Liver (tissue), 9 donors: Measurements from ENCODE around the gene RALGAPB. TPM values are rescaled to one million over a fixed set of nuclear protein-coding genes. Genes with fewer than 3 reads are reported as not detected.
"Not testable (repeated sequence)": the region's sequence is repeated elsewhere in the genome, so short reads cannot be mapped to it uniquely, and the experiment has no call there.

Experiments used
- DNase-seq: peaks from one replicate; pipeline ENCODE4 v3.0.0-alpha.2; 2017; ENCODE audit warnings: low spot score
- H3K27ac ChIP-seq, 2 donors: one replicate each; pipeline ENCODE4 v1.7.0; 2013; ENCODE audit warnings: inconsistent platforms in 2 of 2, low read length in 2 of 2, control low read depth in 1 of 2, low read depth in 1 of 2, mild to moderate bottlenecking in 1 of 2
- H3K27me3 ChIP-seq, 4 donors: one replicate each; pipeline versions ENCODE4 v1.6.1 to v1.7.0; 2013; ENCODE audit warnings: low read length in 3 of 4, inconsistent platforms in 1 of 4, mild to moderate bottlenecking in 1 of 4, moderate library complexity in 1 of 4; ENCODE audit not compliant: control insufficient read depth in 4 of 4, insufficient read depth in 4 of 4
- H3K36me3 ChIP-seq, 4 donors: one replicate each; pipeline versions ENCODE4 v1.6.1 to v1.7.0; 2013; ENCODE audit warnings: low read length in 3 of 4, mild to moderate bottlenecking in 3 of 4, low read depth in 1 of 4, moderate library complexity in 1 of 4; ENCODE audit not compliant: control insufficient read depth in 4 of 4, insufficient read depth in 3 of 4
- H3K4me1 ChIP-seq, 4 donors: one replicate each; pipeline versions ENCODE4 v1.6.1 to v1.7.0; 2013; ENCODE audit warnings: low read length in 3 of 4, mild to moderate bottlenecking in 3 of 4, moderate library complexity in 1 of 4; ENCODE audit not compliant: control insufficient read depth in 4 of 4, insufficient read depth in 4 of 4
- H3K4me3 ChIP-seq, 3 donors: one replicate each; pipeline versions ENCODE4 v1.6.1 to v1.7.0; 2013; ENCODE audit warnings: low read length in 3 of 3, control low read depth in 1 of 3, low read depth in 1 of 3, mild to moderate bottlenecking in 1 of 3
- H3K9ac ChIP-seq, 2 donors: one replicate each; pipeline ENCODE4 v1.7.0; 2013; ENCODE audit warnings: low read length in 2 of 2, mild to moderate bottlenecking in 2 of 2, moderate library complexity in 2 of 2, control low read depth in 1 of 2, low read depth in 1 of 2
- H3K9me3 ChIP-seq, 4 donors: one replicate each; pipeline versions ENCODE4 v1.6.1 to v1.7.0; 2013; ENCODE audit warnings: low read length in 3 of 4; ENCODE audit not compliant: control insufficient read depth in 4 of 4
- EGR1 ChIP-seq, 2 donors: IDR thresholded peaks; 2 replicates each; pipeline ENCODE4 v1.6.1; 2016 to 2018; ENCODE audit warnings: antibody characterized with exemption in 2 of 2, low read depth in 2 of 2
- FOXA1 ChIP-seq: IDR thresholded peaks from 2 replicates; pipeline ENCODE4 v1.6.1; 2016; ENCODE audit warnings: antibody characterized with exemption
- FOXA2 ChIP-seq: IDR thresholded peaks from 2 replicates; pipeline ENCODE4 v1.6.1; 2016; ENCODE audit warnings: antibody characterized with exemption
- GABPA ChIP-seq, 2 donors: IDR thresholded peaks in 1 of 2; conservative IDR thresholded peaks in 1 of 2; 2 replicates each; pipeline ENCODE4 v1.6.1; 2016; ENCODE audit warnings: antibody characterized with exemption in 2 of 2, mild to moderate bottlenecking in 1 of 2, moderate library complexity in 1 of 2
- HNF4A ChIP-seq, 2 donors: conservative IDR thresholded peaks; 2 replicates each; pipeline ENCODE4 v1.6.1; 2016; ENCODE audit warnings: antibody characterized with exemption in 2 of 2, mild to moderate bottlenecking in 2 of 2
- HNF4G ChIP-seq: IDR thresholded peaks from 2 replicates; pipeline ENCODE4 v1.6.1; 2016; ENCODE audit warnings: antibody characterized with exemption
- JUND ChIP-seq, 2 donors: IDR thresholded peaks; 2 replicates each; pipeline ENCODE4 v1.6.1; 2016; ENCODE audit warnings: antibody characterized with exemption in 2 of 2
- NR2F2 ChIP-seq: IDR thresholded peaks from 2 replicates; pipeline ENCODE4 v1.6.1; 2016; ENCODE audit warnings: antibody characterized with exemption
- RAD21 ChIP-seq, 2 donors: IDR thresholded peaks; 2 replicates each; pipeline ENCODE4 v1.6.1; 2016; ENCODE audit warnings: antibody characterized with exemption in 2 of 2, mild to moderate bottlenecking in 2 of 2
- RXRA ChIP-seq, 2 donors: IDR thresholded peaks; 2 replicates each; pipeline ENCODE4 v1.6.1; 2017 to 2018; ENCODE audit warnings: antibody characterized with exemption in 2 of 2, mild to moderate bottlenecking in 1 of 2
- SP1 ChIP-seq: IDR thresholded peaks from 2 replicates; pipeline ENCODE4 v1.6.1; 2018; ENCODE audit warnings: antibody characterized with exemption, mild to moderate bottlenecking
- TAF1 ChIP-seq: conservative IDR thresholded peaks from 2 replicates; pipeline ENCODE4 v1.6.1; 2016; ENCODE audit warnings: antibody characterized with exemption, mild to moderate bottlenecking
- YY1 ChIP-seq: IDR thresholded peaks from 2 replicates; pipeline ENCODE4 v1.6.1; 2016; ENCODE audit warnings: antibody characterized with exemption, mild to moderate bottlenecking
- WGBS: extraction: QIAGEN DNeasy Blood & Tissue Kit; methylation state at CpG from one replicate; pipeline ENCODE4 v1.1.7; 2013; 5-methylcytosine and 5-hydroxymethylcytosine counted together
- polyA plus RNA-seq, 2 donors: library from polyadenylated mRNA; stranded (reverse) in 1 of 2; unstranded in 1 of 2; fragments of 200-250 nt in 1 of 2; fragments of >200 nt in 1 of 2; fragmentation: Nextera tagmentation in 1 of 2; extraction: Ambion mirVana in 1 of 2; gene quantifications; one replicate each; pipeline versions ENCODE4 v1.2.1 to v1.2.3, GENCODE V29; 2013 to 2015
- total RNA-seq, 2 donors: library from RNA; depleted of rRNA; stranded (reverse); fragments of >200 nt; gene quantifications; one replicate each; pipeline ENCODE4 v1.2.3, GENCODE V29; 2014
- TF ChIP-seq, protein P1 (sequence below): IDR thresholded peaks from 2 replicates; pipeline ENCODE4 v1.6.1; 2016; ENCODE audit warnings: antibody characterized with exemption
- TF ChIP-seq, protein P2 (sequence below): IDR thresholded peaks from 2 replicates; pipeline ENCODE4 v1.6.1; 2016; ENCODE audit warnings: antibody characterized with exemption
- TF ChIP-seq, protein P3 (sequence below): IDR thresholded peaks from 2 replicates; pipeline ENCODE4 v1.6.1; 2016; ENCODE audit warnings: antibody characterized with exemption, mild to moderate bottlenecking
- TF ChIP-seq, protein P4 (sequence below): IDR thresholded peaks from 2 replicates; pipeline ENCODE4 v1.6.1; 2016; ENCODE audit warnings: antibody characterized with exemption
- donor health status: healthy.
- donor health status: healthy.
- donor health status: healthy.
- donor health status: healthy.
- donor health status: healthy.

RALGAPB gene
- total and polyA plus RNA-seq, 4 donors: 4.3 to 19.7 (median 9.5) TPM

DNA sequence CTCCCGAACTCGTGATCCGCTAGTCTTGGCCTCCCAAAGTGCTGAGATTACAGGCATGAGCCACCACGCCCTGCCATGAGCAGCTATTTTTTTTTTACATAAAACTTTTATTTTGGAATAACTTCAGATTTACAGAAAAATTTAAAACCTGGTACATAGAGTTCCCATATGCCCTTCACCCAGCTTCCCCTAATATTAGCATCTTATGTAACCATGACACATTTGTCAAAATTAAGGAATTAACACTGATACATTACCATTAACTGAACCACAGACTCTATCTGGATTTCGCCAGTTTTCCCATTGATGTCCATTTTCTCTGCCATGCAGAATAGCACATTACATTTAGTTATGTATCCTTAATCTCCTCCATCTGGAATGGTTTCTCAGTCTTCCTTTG lies 14.3 kb upstream of the RALGAPB start:
- TF ChIP-seq EGR1 (IDR thresholded peaks at IDR 0.05; ENCODE audit: low read depth in 2 of 2): no peak
- TF ChIP-seq TAF1: no peak
- TF ChIP-seq, protein P1, sequence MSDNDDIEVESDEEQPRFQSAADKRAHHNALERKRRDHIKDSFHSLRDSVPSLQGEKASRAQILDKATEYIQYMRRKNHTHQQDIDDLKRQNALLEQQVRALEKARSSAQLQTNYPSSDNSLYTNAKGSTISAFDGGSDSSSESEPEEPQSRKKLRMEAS: no peak
- TF ChIP-seq, protein P2, sequence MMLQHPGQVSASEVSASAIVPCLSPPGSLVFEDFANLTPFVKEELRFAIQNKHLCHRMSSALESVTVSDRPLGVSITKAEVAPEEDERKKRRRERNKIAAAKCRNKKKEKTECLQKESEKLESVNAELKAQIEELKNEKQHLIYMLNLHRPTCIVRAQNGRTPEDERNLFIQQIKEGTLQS: no peak
- TF ChIP-seq GABPA (IDR thresholded peaks at IDR 0.05 in 1 of 2, conservative IDR thresholded peaks at IDR 0.05 in 1 of 2): no peak
- TF ChIP-seq, protein P3, sequence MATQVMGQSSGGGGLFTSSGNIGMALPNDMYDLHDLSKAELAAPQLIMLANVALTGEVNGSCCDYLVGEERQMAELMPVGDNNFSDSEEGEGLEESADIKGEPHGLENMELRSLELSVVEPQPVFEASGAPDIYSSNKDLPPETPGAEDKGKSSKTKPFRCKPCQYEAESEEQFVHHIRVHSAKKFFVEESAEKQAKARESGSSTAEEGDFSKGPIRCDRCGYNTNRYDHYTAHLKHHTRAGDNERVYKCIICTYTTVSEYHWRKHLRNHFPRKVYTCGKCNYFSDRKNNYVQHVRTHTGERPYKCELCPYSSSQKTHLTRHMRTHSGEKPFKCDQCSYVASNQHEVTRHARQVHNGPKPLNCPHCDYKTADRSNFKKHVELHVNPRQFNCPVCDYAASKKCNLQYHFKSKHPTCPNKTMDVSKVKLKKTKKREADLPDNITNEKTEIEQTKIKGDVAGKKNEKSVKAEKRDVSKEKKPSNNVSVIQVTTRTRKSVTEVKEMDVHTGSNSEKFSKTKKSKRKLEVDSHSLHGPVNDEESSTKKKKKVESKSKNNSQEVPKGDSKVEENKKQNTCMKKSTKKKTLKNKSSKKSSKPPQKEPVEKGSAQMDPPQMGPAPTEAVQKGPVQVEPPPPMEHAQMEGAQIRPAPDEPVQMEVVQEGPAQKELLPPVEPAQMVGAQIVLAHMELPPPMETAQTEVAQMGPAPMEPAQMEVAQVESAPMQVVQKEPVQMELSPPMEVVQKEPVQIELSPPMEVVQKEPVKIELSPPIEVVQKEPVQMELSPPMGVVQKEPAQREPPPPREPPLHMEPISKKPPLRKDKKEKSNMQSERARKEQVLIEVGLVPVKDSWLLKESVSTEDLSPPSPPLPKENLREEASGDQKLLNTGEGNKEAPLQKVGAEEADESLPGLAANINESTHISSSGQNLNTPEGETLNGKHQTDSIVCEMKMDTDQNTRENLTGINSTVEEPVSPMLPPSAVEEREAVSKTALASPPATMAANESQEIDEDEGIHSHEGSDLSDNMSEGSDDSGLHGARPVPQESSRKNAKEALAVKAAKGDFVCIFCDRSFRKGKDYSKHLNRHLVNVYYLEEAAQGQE: no peak
- TF ChIP-seq YY1: no peak
- TF ChIP-seq, protein P4, sequence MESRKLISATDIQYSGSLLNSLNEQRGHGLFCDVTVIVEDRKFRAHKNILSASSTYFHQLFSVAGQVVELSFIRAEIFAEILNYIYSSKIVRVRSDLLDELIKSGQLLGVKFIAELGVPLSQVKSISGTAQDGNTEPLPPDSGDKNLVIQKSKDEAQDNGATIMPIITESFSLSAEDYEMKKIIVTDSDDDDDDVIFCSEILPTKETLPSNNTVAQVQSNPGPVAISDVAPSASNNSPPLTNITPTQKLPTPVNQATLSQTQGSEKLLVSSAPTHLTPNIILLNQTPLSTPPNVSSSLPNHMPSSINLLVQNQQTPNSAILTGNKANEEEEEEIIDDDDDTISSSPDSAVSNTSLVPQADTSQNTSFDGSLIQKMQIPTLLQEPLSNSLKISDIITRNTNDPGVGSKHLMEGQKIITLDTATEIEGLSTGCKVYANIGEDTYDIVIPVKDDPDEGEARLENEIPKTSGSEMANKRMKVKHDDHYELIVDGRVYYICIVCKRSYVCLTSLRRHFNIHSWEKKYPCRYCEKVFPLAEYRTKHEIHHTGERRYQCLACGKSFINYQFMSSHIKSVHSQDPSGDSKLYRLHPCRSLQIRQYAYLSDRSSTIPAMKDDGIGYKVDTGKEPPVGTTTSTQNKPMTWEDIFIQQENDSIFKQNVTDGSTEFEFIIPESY: no peak
- no peak for TF ChIP-seq RXRA (IDR thresholded peaks at IDR 0.05)
- TF ChIP-seq FOXA1: no peak
- no peak for TF ChIP-seq NR2F2
- TF ChIP-seq HNF4G: no peak
- no peak for TF ChIP-seq JUND (IDR thresholded peaks at IDR 0.05)
- no peak for TF ChIP-seq SP1
- no peak for TF ChIP-seq RAD21 (IDR thresholded peaks at IDR 0.05)
- H3K4me3 ChIP-seq: no peak overlapping the region
- H3K4me1 ChIP-seq: peaks cover 0 to 2% (median 0%) of the 10 kb centered on the region in 4 donors
- H3K27ac ChIP-seq: no peak overlapping the region
- H3K9ac ChIP-seq: no peak overlapping the region
- no peaks in the 10 kb centered on the region for H3K27me3 ChIP-seq
- H3K36me3 ChIP-seq: no peaks in the 10 kb centered on the region
- no peaks in the 10 kb centered on the region for H3K9me3 ChIP-seq
- no peak for DNase-seq
- WGBS: 97% methylated on average over 5 of the region's 5 CpGs

DNA sequence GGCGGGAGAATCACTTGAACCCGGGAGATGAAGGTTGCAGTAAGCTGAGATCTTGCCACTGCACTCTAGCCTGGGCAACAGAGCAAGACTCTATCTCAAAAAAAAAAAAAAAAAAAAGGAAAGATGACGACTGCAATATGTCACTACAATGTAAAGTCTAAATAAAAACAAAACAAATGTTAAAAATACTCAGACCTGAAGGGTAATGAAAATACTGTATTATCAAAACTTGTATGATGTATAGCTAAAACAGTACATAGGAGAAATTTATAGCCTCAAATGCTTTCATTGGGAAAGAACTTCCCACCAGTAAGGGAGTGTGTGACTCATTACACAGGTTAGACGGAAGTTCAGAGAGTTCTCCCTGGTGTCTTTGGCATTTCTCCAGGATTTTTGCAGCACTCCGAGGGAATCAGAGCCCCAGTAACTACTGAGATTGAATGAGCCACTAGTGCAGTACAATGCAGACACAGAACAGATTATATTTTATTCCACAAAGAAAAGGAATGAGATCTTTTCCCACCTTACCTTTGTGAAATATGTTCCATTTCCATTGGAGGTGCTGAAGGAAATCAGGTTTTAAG lies 12.5 kb upstream of the RALGAPB start:
- DNase-seq: no peak
- Histone ChIP-seq H3K4me1 (peaks cover 0 to 2% (median 0%) of the 10 kb centered on the region in 4 donors), H3K27me3 (no peaks in the 10 kb centered on the region), H3K9ac (no peak overlapping the region), H3K9me3 (no peaks in the 10 kb centered on the region), H3K36me3 (no peaks in the 10 kb centered on the region), H3K27ac (no peak overlapping the region), H3K4me3 (no peak overlapping the region)
- TF ChIP-seq, protein P2: peak; percentile 29
- TF ChIP-seq GABPA (IDR thresholded peaks at IDR 0.05 in 1 of 2, conservative IDR thresholded peaks at IDR 0.05 in 1 of 2) (no peak), RAD21 (IDR thresholded peaks at IDR 0.05) (no peak), YY1 (no peak), JUND (IDR thresholded peaks at IDR 0.05) (peak; percentile 84), FOXA2 (no peak), EGR1 (IDR thresholded peaks at IDR 0.05; ENCODE audit: low read depth in 2 of 2) (no peak), RXRA (IDR thresholded peaks at IDR 0.05) (peak; percentile 15 to 16), HNF4A (conservative IDR thresholded peaks at IDR 0.05) (no peak), HNF4G (no peak), NR2F2 (no peak)
- TF ChIP-seq, protein P4: no peak
- TF ChIP-seq, protein P1: no peak
- 51% methylated on average over 5 of the region's 5 CpGs for WGBS

DNA sequence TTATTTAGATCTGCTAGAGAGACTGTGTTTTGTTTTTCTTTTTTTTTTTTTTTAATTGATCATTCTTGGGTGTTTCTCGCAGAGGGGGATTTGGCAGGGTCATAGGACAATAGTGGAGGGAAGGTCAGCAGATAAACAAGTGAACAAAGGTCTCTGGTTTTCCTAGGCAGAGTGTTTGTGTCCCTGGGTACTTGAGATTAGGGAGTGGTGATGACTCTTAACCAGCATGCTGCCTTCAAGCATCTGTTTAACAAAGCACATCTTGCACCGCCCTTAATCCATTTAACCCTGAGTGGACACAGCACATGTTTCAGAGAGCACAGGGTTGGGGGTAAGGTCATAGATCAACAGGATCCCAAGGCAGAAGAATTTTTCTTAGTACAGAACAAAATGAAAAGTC lies 12.0 kb upstream of the RALGAPB start:
- H3K9me3 ChIP-seq, H3K9ac ChIP-seq, DNase-seq, H3K4me3 ChIP-seq, H3K36me3 ChIP-seq, H3K4me1 ChIP-seq, H3K27ac ChIP-seq, H3K27me3 ChIP-seq: not testable (repeated sequence)
- WGBS: 8% methylated on average over 1 of the region's 2 CpGs
